Neutrophil (primary cell): ENCODE data around the gene ABCF2.
A peak's percentile ranks its signal among the peaks of the same experiment; 100 is the strongest.

Experiments used
- H3K27ac ChIP-seq: fragments of 200-600 bp; sonication (generic); 2 replicates; pipeline ENCODE4 v1.5.1; 2016; ENCODE audit warnings: mild to moderate bottlenecking, moderate library complexity
- H3K27me3 ChIP-seq: fragments of 200-600 bp; sonication (generic); 2 replicates; pipeline ENCODE4 v1.6.0; 2016; ENCODE audit warnings: mild to moderate bottlenecking
- H3K36me3 ChIP-seq: fragments of 200-600 bp; sonication (generic); 2 replicates; pipeline ENCODE4 v1.5.1; 2017
- H3K4me1 ChIP-seq, 2 experiments: fragments of 200-600 bp in 1 of 2; sonication (generic) in 1 of 2; 1 replicate in 1 of 2; 2 replicates in 1 of 2; pipeline versions ENCODE4 v1.5.1 to v1.6.1; 2013 to 2016; ENCODE audit warnings: low read depth in 1 of 2, low read length in 1 of 2, mild to moderate bottlenecking in 1 of 2, moderate library complexity in 1 of 2; ENCODE audit not compliant: control insufficient read depth in 1 of 2, insufficient read depth in 1 of 2
- H3K4me3 ChIP-seq, 2 experiments: fragments of 200-600 bp in 1 of 2; sonication (generic) in 1 of 2; 1 replicate in 1 of 2; 2 replicates in 1 of 2; pipeline ENCODE4 v1.5.1; 2013 to 2016; ENCODE audit warnings: low read depth in 1 of 2, low read length in 1 of 2, mild to moderate bottlenecking in 1 of 2, moderate library complexity in 1 of 2
- H3K9me3 ChIP-seq: fragments of 200-600 bp; sonication (generic); 2 replicates; pipeline ENCODE4 v1.5.1; 2016
- CTCF ChIP-seq: fragments of 200-600 bp; sonication (generic); IDR thresholded peaks from 2 replicates; pipeline ENCODE4 v1.5.1; 2016; ENCODE audit warnings: antibody characterized with exemption

The ABCF2 gene

GRCh38 chr7:151249034-151249731 is 22.2 kb upstream of the ABCF2 start:
- peaks cover 100% of the 10 kb centered on the region for H3K27me3 ChIP-seq
- H3K9me3 ChIP-seq = no peaks in the 10 kb centered on the region
- peaks cover 23 to 46% of the 10 kb centered on the region in 2 experiments for H3K4me1 ChIP-seq
- TF ChIP-seq CTCF = no peak
- H3K4me3 ChIP-seq = peak overlapping the region; percentile 12 to 34
- no peak overlapping the region for H3K27ac ChIP-seq
- H3K36me3 ChIP-seq = no peaks in the 10 kb centered on the region

GRCh38 chr7:151248346-151249033 is 21.5 kb upstream of the ABCF2 start, which contains the start of gene SMARCD3:
TSS of gene SMARCD3 (minus strand) at chr7:151248694. CDS start at chr7:151248562, 132 bp downstream.
- Histone ChIP-seq H3K27ac (no peak within 1 kb of the TSS), H3K36me3 (no peaks in the 10 kb centered on the region), H3K27me3 (peaks cover 100% of the 10 kb centered on the region), H3K4me1 (peaks cover 30 to 53% of the 10 kb centered on the region in 2 experiments), H3K4me3 (peak within 1 kb of the TSS; percentile 12 to 47), H3K9me3 (no peaks in the 10 kb centered on the region)
- no peak for TF ChIP-seq CTCF

GRCh38 chr7:151247611-151248345 is 20.8 kb upstream of the ABCF2 start:
- Histone ChIP-seq H3K27ac (no peak overlapping the region), H3K36me3 (no peaks in the 10 kb centered on the region), H3K9me3 (no peaks in the 10 kb centered on the region), H3K27me3 (peaks cover 100% of the 10 kb centered on the region), H3K4me1 (peaks cover 36 to 60% of the 10 kb centered on the region in 2 experiments), H3K4me3 (peak overlapping the region in 1 of 2 experiments; percentile 47)
- no peak for TF ChIP-seq CTCF

- Histone ChIP-seq H3K9me3 (no peaks in the 10 kb centered on the region), H3K4me3 (no peak overlapping the region), H3K27me3 (peaks cover 99% of the 10 kb centered on the region), H3K27ac (no peak overlapping the region), H3K4me1 (peaks cover 35 to 61% of the 10 kb centered on the region in 2 experiments), H3K36me3 (no peaks in the 10 kb centered on the region)
- no peak for TF ChIP-seq CTCF
Measured at GRCh38 chr7:151246851-151247580, 20.0 kb upstream of the ABCF2 start.
